HepG2 (cell line): Measurements from ENCODE around the gene ZFYVE21. TPM values are rescaled to one million over a fixed set of nuclear protein-coding genes. Genes with fewer than 3 reads are reported as not detected.

Experiments
- ATAC-seq: fragments of 200-7000 bp; cut with Tn5 transposase; 3 replicates; pipeline ENCODE4 v1.9.1; 2020; ENCODE audit warnings: mild to moderate bottlenecking, moderate library complexity
- BruUV-seq: library from RNA; stranded (reverse); fragments of 400-500 nt; replicated peaks from 2 replicates; lab custom pipeline; 2021; lab: Mats Ljungman, UMichigan
- CTCF ChIA-PET: fragments of 300-600 bp; formaldehyde crosslinking; extraction: SDS; loops from one replicate; lab custom pipeline; 2021; ENCODE audit warnings: low total read pairs, inconsistent platforms, low intra/inter-chr PET ratio; lab: Yijun Ruan, JAX
- POLR2A ChIA-PET: fragments of 350-600 bp; sonication (Branson Sonifier 250); formaldehyde crosslinking; loops from one replicate; lab custom pipeline; 2020; ENCODE audit warnings: antibody characterized with exemption, inconsistent platforms; lab: Yijun Ruan, JAX
- DNase-seq: peaks from one replicate; pipeline ENCODE4 v3.0.0-alpha.2; 2015; ENCODE audit warnings: low spot score
- FAIRE-seq: peaks from 3 replicates; lab custom pipeline; 2011; peaks lifted over from hg19 to GRCh38; lab: Jason Lieb, UNC
- H2AFZ ChIP-seq: one replicate; pipeline ENCODE4 v1.6.1; 2011; ENCODE audit warnings: low read length, inconsistent platforms
- H3K27ac ChIP-seq: fragments of 300-600 bp; 3 replicates; pipeline ENCODE4 v1.8.0; 2011; ENCODE audit warnings: mixed run types, mild to moderate bottlenecking, mixed read lengths, low read length, inconsistent platforms; ENCODE audit not compliant: insufficient read depth; ENCODE audit errors: extremely low read length
- H3K27me3 ChIP-seq, 2 experiments: fragments of 200-600 bp in 1 of 2; 2 replicates in 1 of 2; 3 replicates in 1 of 2; pipeline versions ENCODE4 v1.6.0 to v1.8.0; 2011; ENCODE audit warnings: low read length in 2 of 2, mild to moderate bottlenecking in 2 of 2, moderate library complexity in 2 of 2, inconsistent platforms in 1 of 2; ENCODE audit not compliant: insufficient read depth in 2 of 2, control insufficient read depth in 1 of 2
- H3K36me3 ChIP-seq, 2 experiments: fragments of 200-600 bp in 1 of 2; replicated peaks in 1 of 2; 2 replicates in 1 of 2; 3 replicates in 1 of 2; pipeline versions ENCODE4 v1.5.1 to v1.8.0; 2011; ENCODE audit warnings: low read length in 2 of 2, inconsistent platforms in 1 of 2; ENCODE audit not compliant: insufficient read depth in 2 of 2, control insufficient read depth in 1 of 2
- H3K4me1 ChIP-seq: 2 replicates; pipeline ENCODE4 v1.5.1; 2012; ENCODE audit warnings: low read length, inconsistent platforms; ENCODE audit not compliant: insufficient read depth
- H3K4me2 ChIP-seq: 2 replicates; pipeline ENCODE4 v1.6.0; 2011; ENCODE audit warnings: low read depth, low read length, inconsistent platforms
- H3K4me3 ChIP-seq, 3 experiments: fragments of 200-600 bp in 1 of 3; sonication (generic), shearing (Covaris generic) in 1 of 3; replicated peaks in 1 of 3; 2 replicates each; pipeline ENCODE4 v1.5.1; 2011 to 2016; ENCODE audit warnings: low read length in 3 of 3, inconsistent platforms in 2 of 3, low read depth in 2 of 3, mild to moderate bottlenecking in 2 of 3, control low read depth in 1 of 3, mixed read lengths in 1 of 3; ENCODE audit not compliant: insufficient read depth in 1 of 3
- H3K79me2 ChIP-seq: one replicate; pipeline ENCODE4 v1.6.1; 2011; ENCODE audit warnings: low read length, inconsistent platforms; ENCODE audit not compliant: insufficient read depth
- H3K9ac ChIP-seq: 2 replicates; pipeline ENCODE4 v1.6.0; 2011; ENCODE audit warnings: mild to moderate bottlenecking, low read depth, low read length, inconsistent platforms; ENCODE audit not compliant: insufficient read depth
- H3K9me3 ChIP-seq: 2 replicates; pipeline ENCODE4 v1.5.1; 2012; ENCODE audit warnings: mild to moderate bottlenecking, low read length
- H4K20me1 ChIP-seq: 2 replicates; pipeline ENCODE4 v1.6.0; 2011; ENCODE audit warnings: inconsistent platforms, mild to moderate bottlenecking, low read length, moderate library complexity; ENCODE audit not compliant: insufficient read depth
- GPBP1L1 ChIP-seq: sonication (generic); formaldehyde crosslinking; IDR thresholded peaks from 2 replicates; pipeline ENCODE4 v1.5.0; 2020; ENCODE audit warnings: mild to moderate bottlenecking, missing genetic modification reagents
- HNF4G ChIP-seq, 2 experiments: sonication (generic) in 1 of 2; formaldehyde crosslinking in 1 of 2; IDR thresholded peaks; 2 replicates each; pipeline versions ENCODE4 v1.4.0 to v1.6.1; 2011 to 2020; ENCODE audit warnings: borderline replicate concordance in 2 of 2, low read depth in 2 of 2, mild to moderate bottlenecking in 2 of 2, low read length in 1 of 2, missing genetic modification reagents in 1 of 2, moderate library complexity in 1 of 2
- MYC ChIP-seq: sonication (generic); formaldehyde crosslinking; IDR thresholded peaks from 2 replicates; pipeline ENCODE4 v1.9.0; 2021; ENCODE audit warnings: missing genetic modification reagents, borderline replicate concordance
- RCOR2 ChIP-seq: IDR thresholded peaks from 2 replicates; pipeline ENCODE4 v1.6.1; 2016; ENCODE audit warnings: missing biosample characterization, missing genetic modification reagents
- XBP1 ChIP-seq: sonication (generic); formaldehyde crosslinking; IDR thresholded peaks from 2 replicates; pipeline ENCODE4 v1.5.0; 2020; ENCODE audit warnings: missing genetic modification reagents
- ZEB1 ChIP-seq: IDR thresholded peaks from 2 replicates; pipeline ENCODE4 v1.6.1; 2012; ENCODE audit warnings: mild to moderate bottlenecking, low read depth, inconsistent platforms; ENCODE audit not compliant: insufficient replicate concordance
- ZNF766 ChIP-seq: sonication (generic); formaldehyde crosslinking; IDR thresholded peaks from 2 replicates; pipeline ENCODE4 v1.5.0; 2020; ENCODE audit warnings: missing genetic modification reagents, borderline replicate concordance
- WGBS: methylation state at CpG from one replicate; pipeline ENCODE4 v1.1.6; 2017; ENCODE audit warnings: low lambda C conversion rate; 5-methylcytosine and 5-hydroxymethylcytosine counted together
- in situ Hi-C: cut with HindIII; loops from 2 replicates; pipeline ENCODE4 v1.10.0; 2017; ENCODE audit warnings: low pct_unique_long_range_greater_than_20kb; ENCODE audit not compliant: extremely low pct_ligation_motif_present
- intact Hi-C: fragments of 100-400 bp; cut with micrococcal nuclease; formaldehyde crosslinking; loops from one replicate; pipeline ENCODE4 v1.10.0; 2022; ENCODE audit not compliant: unreplicated experiment
- polyA plus RNA-seq, 8 experiments: library from polyadenylated mRNA; depleted of rRNA in 3 of 8; stranded (reverse) in 7 of 8; unstranded in 1 of 8; fragments of >200 nt; fragmentation: Illumina TruSeq in 4 of 8; extraction: Trizol in 4 of 8; gene quantifications; 2 replicates each; pipeline versions ENCODE4 v1.2.1 to v1.2.3, GENCODE V29; 2011 to 2016; ENCODE audit warnings: low read depth in 4 of 8, missing spikeins in 1 of 8, mixed read lengths in 1 of 8; ENCODE audit not compliant: insufficient read depth in 1 of 8
- total RNA-seq, 5 experiments: library from RNA; depleted of rRNA; stranded (reverse); fragments of >200 nt; fragmentation: Illumina TruSeq; extraction: Trizol; gene quantifications; 2 replicates each; pipeline ENCODE4 v1.2.3, GENCODE V29; 2016; ENCODE audit warnings: low read depth in 1 of 5

The ZFYVE21 gene
- total and polyA plus RNA-seq, 2 of the 13 experiments (the other 11 are each of a cell fraction or from before 2014, with no cell fraction given): 34.3 to 34.4 TPM

DNA sequence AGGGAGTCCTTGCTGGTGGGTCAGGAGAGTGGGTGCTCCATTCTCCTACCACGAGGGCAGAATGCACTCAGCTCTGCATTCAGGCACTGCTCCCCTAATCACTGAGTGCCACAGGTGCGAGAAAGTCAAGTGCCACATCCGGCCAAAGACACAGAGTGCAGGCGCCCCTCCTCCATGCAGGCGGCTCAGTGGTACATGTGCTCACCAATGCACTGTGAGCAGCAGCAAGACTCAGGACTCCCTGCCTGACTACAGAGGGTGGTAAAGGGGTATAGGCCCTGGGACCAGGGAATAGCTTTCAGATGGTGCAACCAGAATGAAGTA, 32.9 kb downstream of the ZFYVE21 start (continued):
- TF ChIP-seq GPBP1L1 (CRISPR knock-in tag) (no peak), HNF4G (IDR thresholded peaks at IDR 0.05; ENCODE audit: borderline replicate concordance, low read depth, low read length) (no peak), HNF4G (CRISPR knock-in tag; IDR thresholded peaks at IDR 0.05; ENCODE audit: borderline replicate concordance, low read depth) (no peak), ZNF766 (CRISPR knock-in tag) (no peak), MYC (CRISPR knock-in tag) (no peak)
- TF ChIP-seq, all 625 proteins: peak for 0

DNA sequence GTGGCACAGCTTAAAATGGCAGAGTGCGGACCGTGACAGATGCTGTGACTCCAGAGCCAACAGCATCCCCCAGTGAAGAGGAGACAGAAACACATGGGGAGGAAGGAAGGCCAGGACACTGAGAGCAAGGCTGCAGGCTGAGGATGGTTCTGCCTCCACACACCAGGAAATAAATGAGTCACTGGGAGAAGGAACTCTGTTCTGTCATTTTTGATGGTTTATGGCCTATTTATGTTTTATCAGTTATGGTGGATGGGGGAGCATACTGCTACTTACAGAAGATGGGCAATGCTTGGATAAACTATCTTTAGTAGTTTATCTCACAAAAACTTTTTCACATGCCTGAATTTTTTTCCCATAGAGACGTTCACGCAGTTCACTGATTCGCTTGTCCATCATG, 33.8 kb downstream of the ZFYVE21 start:
- no peak for DNase-seq
- ChIA-PET CTCF (no interaction called here), POLR2A (no interaction called here)
- Histone ChIP-seq H4K20me1 (no peaks in the 10 kb centered on the region), H3K36me3 (peaks cover 6 to 26% of the 10 kb centered on the region in 2 experiments; a peak in 4 of 5 replicates), H3K27ac (no peak overlapping the region), H3K9ac (no peak overlapping the region), H3K9me3 (no peaks in the 10 kb centered on the region), H2AFZ (no peak overlapping the region), H3K27me3 (no peaks in the 10 kb centered on the region), H3K79me2 (no peaks in the 10 kb centered on the region), H3K4me3 (no peak overlapping the region), H3K4me1 (peaks cover 16% of the 10 kb centered on the region), H3K4me2 (no peak overlapping the region)
- WGBS: 97% methylated on average over 5 of the region's 5 CpGs
- no peak for ATAC-seq
- no peak for TF ChIP-seq XBP1 (CRISPR knock-in tag)
- TF ChIP-seq ZEB1: no peak
- no peak for TF ChIP-seq RCOR2 (CRISPR knock-in tag)
- in situ Hi-C loops: no loop called here
- intact Hi-C loops: no loop called here
- no peak for FAIRE-seq
- BruUV-seq: no TSS peak
